Heart right ventricle (tissue), 16 donors: ENCODE data around the gene KCNJ15. TPM values are rescaled to one million over a fixed set of nuclear protein-coding genes. Genes with fewer than 3 reads are reported as not detected.

ENCODE experiments used
- ATAC-seq, 8 donors: fragments of 200-7000 bp; cut with Tn5 transposase; one replicate each; pipeline ENCODE4 v1.9.1; 2020; ENCODE audit warnings: mild to moderate bottlenecking in 8 of 8, moderate library complexity in 8 of 8, moderate number of reproducible peaks in 1 of 8
- DNase-seq, 2 donors: peaks; one replicate each; pipeline ENCODE4 v3.0.0-alpha.2; 2020
- H3K27ac ChIP-seq, 10 donors: fragments of 200-600 bp; sonication (generic) in 2 of 10; one replicate each; pipeline versions ENCODE4 v1.5.0 to v1.8.0; 2020 to 2022; ENCODE audit warnings: mild to moderate bottlenecking in 3 of 10
- H3K27me3 ChIP-seq, 7 donors: fragments of 200-600 bp; one replicate each; pipeline ENCODE4 v1.8.0; 2021 to 2022; ENCODE audit warnings: mild to moderate bottlenecking in 2 of 7
- H3K36me3 ChIP-seq, 9 donors: fragments of 200-600 bp; sonication (generic) in 1 of 9; one replicate each; pipeline versions ENCODE4 v1.5.0 to v1.8.0; 2020 to 2022; ENCODE audit warnings: mild to moderate bottlenecking in 2 of 9
- H3K4me1 ChIP-seq, 9 donors: fragments of 200-600 bp; sonication (generic) in 1 of 9; one replicate each; pipeline versions ENCODE4 v1.5.0 to v1.8.0; 2020 to 2022; ENCODE audit warnings: mild to moderate bottlenecking in 4 of 9
- H3K4me3 ChIP-seq, 10 donors: fragments of 200-600 bp; sonication (generic) in 2 of 10; one replicate each; pipeline versions ENCODE4 v1.5.0 to v1.8.0; 2020 to 2022; ENCODE audit warnings: mild to moderate bottlenecking in 7 of 10, moderate library complexity in 2 of 10
- H3K9me3 ChIP-seq, 11 donors: fragments of 200-600 bp in 10 of 11; sonication (generic) in 2 of 11; one replicate each; pipeline versions ENCODE4 v1.5.0 to v1.8.0; 2013 to 2022; ENCODE audit warnings: mild to moderate bottlenecking in 2 of 11, control low read depth in 1 of 11, moderate library complexity in 1 of 11
- whole genome bisulfite sequencing, 2 donors: extraction: QIAGEN DNeasy Blood & Tissue Kit; methylation state at CpG; one replicate each; pipeline ENCODE4 v1.1.7; 2013; ENCODE audit warnings: inconsistent platforms in 1 of 2; 5-methylcytosine and 5-hydroxymethylcytosine counted together
- intact Hi-C, 10 donors: fragments of 100-400 bp; cut with DNase I; formaldehyde crosslinking; loops; one replicate each; pipeline versions ENCODE4 v1.11.1 to v1.14.2; 2022
- polyA plus RNA-seq, 2 donors: library from polyadenylated mRNA; stranded (reverse); fragments of 200-250 nt; gene quantifications; one replicate each; pipeline ENCODE4 v1.2.3, GENCODE V29; 2013
- total RNA-seq, 10 donors: library from RNA; stranded (reverse); fragmentation: NEBNext Ultra II Directional in 3 of 10; extraction: Animal tissue kit (Norgen Biotek cat#: 25700) in 3 of 10; gene quantifications; one replicate each; pipeline versions ENCODE4 v1.2.1 to v1.2.4, GENCODE V29; 2021 to 2023
- TF ChIP-seq, protein P1 (sequence below), 9 donors: fragments of 200-600 bp; sonication (generic) in 2 of 9; IDR thresholded peaks; one replicate each; pipeline versions ENCODE4 v1.5.0 to v1.8.0; 2021 to 2022; ENCODE audit warnings: antibody characterized with exemption in 9 of 9, mild to moderate bottlenecking in 5 of 9, moderate library complexity in 1 of 9
- donor health status: Arrhythmogenic right ventricular cardiomyopathy.
- donor health status: ischemic (EF 13 %, LVEDD 7.1; RV severe dilation, severe dysfunction).
- donor health status: healthy with polysubstance abuse.
- donor health status: DM: no; HTN: yes; CAD: no.
- donor health status: DM: no; HTN: no; CAD: no.
- donor health status: ischemic (EF 25% LVEDD 6.9; RV normal size, moderate dysfunction).
- donor health status: ischemic (EF 25% LVEDD 5.7; RV mildly dilated, moderate dysfunction).
- donor health status: healthy.
- donor health status: DM: yes; HTN: yes; CAD: no.
- donor health status: Ischemic cardiomyopathy.
- donor health status: ischemic (EF 35%, LVEDD 5.7; RV mildly dilated, moderate dysfunction).
- donor health status: nonischemic (EF 11% LVEDD 7.7; RV severe dilation, severe dysfunction).
- donor health status: DM: yes; HTN: yes; CAD: no.
- donor health status: PGD.
- donor health status: ischemic (EF 29% LVEDD 5.4; RV normal size, mild dysfunction).
- donor health status: nonischemic (EF 23%, LVEDD 6.1; RV moderate dilation, normal function).

KCNJ15 gene
- total and polyA plus RNA-seq, 12 donors, result 0.10 to 2.1 (median 0.47) TPM; not detected in 2

DNA sequence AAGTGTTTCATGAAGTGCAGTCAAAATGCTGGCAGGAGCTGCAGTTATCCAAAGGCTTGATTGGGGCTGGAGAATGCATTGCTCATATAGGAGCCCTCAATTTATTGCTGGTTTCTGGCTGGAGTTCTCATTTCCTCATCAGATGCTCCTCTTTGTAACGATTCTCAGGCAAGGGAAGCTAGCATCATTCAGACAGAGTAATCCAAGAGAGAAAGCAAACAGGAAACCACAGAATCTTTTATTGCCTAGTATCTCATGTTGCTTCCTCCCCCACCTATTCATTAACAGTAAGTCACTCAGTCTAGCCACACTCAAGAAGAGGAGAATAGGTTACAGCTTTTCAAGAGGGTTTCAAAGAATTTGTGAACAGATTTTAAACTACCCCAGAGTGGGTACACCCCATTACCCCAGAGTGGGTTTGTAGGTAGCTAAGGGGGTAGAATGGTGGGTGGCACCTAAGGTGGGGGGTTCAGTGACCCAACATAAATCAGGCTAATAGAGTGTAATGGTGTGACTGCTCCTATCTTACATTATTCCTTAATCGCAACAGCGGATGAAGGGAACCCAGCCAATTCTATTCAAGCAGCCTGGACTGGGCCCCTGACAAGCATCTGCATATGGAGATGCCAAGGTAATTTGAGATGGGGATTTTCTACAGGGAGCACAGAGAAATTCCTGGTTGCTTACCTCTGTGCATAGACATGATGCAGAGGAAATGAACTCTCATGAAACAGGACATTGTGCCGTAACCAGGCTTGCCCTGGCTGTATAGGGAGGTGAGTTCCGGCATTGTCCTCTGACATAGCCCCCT is 67.1 kb downstream of the KCNJ15 start:
- no peaks in the 10 kb centered on the region for H3K36me3 ChIP-seq
- H3K4me3 ChIP-seq, result no peak overlapping the region
- ATAC-seq, result no peak
- TF ChIP-seq, protein P1, sequence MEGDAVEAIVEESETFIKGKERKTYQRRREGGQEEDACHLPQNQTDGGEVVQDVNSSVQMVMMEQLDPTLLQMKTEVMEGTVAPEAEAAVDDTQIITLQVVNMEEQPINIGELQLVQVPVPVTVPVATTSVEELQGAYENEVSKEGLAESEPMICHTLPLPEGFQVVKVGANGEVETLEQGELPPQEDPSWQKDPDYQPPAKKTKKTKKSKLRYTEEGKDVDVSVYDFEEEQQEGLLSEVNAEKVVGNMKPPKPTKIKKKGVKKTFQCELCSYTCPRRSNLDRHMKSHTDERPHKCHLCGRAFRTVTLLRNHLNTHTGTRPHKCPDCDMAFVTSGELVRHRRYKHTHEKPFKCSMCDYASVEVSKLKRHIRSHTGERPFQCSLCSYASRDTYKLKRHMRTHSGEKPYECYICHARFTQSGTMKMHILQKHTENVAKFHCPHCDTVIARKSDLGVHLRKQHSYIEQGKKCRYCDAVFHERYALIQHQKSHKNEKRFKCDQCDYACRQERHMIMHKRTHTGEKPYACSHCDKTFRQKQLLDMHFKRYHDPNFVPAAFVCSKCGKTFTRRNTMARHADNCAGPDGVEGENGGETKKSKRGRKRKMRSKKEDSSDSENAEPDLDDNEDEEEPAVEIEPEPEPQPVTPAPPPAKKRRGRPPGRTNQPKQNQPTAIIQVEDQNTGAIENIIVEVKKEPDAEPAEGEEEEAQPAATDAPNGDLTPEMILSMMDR (IDR thresholded peaks at IDR 0.05), result no peak
- peak overlapping the region in 1 of 10 donors; percentile 59 for H3K27ac ChIP-seq
- peaks cover 0 to 26% (median 0%) of the 10 kb centered on the region in 9 donors for H3K4me1 ChIP-seq
- no peak for DNase-seq
- peaks cover 0 to 23% (median 6%) of the 10 kb centered on the region in 7 donors for H3K27me3 ChIP-seq
- 49 to 60% methylated on average over 5 of the region's 5 CpGs for WGBS, 2 donors
- H3K9me3 ChIP-seq, result no peaks in the 10 kb centered on the region
- intact Hi-C loops, result no loop called here

DNA sequence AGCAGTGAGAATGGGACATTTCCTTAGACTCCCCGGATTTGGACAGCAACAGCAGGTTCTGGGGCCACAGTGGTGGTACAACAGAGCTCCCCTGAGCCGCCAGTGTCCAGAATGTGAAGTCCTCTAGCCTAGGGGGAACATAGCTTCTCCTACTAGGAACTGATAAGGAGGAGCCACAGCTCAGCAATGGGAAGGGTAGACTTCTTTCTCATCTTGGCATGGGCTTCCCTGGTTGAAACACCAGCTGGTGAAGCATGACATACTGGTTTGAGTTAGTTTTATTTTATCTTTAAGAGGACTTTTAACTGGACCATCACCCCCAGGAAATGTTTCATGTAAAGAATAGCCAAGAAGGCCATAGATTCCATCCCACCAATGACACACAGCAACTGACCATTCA is 68.4 kb downstream of the KCNJ15 start:
- Histone ChIP-seq H3K4me3 (no peak overlapping the region), H3K27me3 (peaks cover 0 to 23% (median 6%) of the 10 kb centered on the region in 7 donors), H3K36me3 (no peaks in the 10 kb centered on the region), H3K9me3 (no peaks in the 10 kb centered on the region), H3K4me1 (peaks cover 0 to 26% (median 0%) of the 10 kb centered on the region in 9 donors), H3K27ac (no peak overlapping the region)
- ATAC-seq, result no peak
- 88 to 94% methylated on average over 2 of the region's 2 CpGs for WGBS, 2 donors
- intact Hi-C loops, result no loop called here
- TF ChIP-seq, protein P1 (IDR thresholded peaks at IDR 0.05), result no peak
- no peak for DNase-seq

DNA sequence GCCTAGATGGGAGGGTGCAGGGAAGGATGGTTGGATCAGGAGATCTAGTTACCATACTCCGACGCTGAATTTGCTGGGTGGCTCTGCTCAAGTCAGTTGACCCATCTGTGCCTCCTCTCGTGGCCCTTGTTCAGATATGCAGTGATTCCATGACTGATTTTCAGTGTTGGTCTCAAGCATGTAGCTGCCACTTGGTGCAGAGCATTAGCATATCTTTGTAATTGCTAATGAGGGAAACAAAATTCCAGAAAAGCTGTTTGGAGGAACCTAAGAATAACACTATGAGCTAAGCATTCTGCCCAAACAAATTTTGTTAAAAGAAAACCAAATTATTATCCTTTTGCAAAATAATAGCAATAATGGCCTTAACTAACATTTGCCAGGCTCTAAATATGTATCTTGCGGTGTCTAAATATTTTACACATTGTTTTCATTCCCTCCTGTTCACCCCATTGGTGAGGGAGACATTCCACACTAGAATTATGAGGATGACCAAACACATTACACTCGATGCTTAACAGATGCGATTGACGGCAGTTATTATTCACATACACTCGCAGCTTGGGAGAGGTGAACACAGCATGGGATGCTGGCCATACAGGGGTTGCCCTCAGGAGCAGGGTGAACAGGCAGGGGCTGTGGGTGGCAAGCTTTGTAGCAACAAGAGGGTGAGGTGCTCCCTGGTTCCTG is 69.1 kb downstream of the KCNJ15 start:
- Histone ChIP-seq H3K27ac (no peak overlapping the region), H3K9me3 (no peaks in the 10 kb centered on the region), H3K36me3 (no peaks in the 10 kb centered on the region), H3K4me1 (peaks cover 0 to 26% (median 0%) of the 10 kb centered on the region in 9 donors), H3K27me3 (peaks cover 0 to 23% (median 6%) of the 10 kb centered on the region in 7 donors), H3K4me3 (no peak overlapping the region)
- intact Hi-C loops, result no loop called here
- no peak for ATAC-seq
- no peak for DNase-seq
- WGBS, 2 donors, result 84 to 89% methylated on average over 8 of the region's 8 CpGs
- TF ChIP-seq, protein P1 (IDR thresholded peaks at IDR 0.05), result no peak

DNA sequence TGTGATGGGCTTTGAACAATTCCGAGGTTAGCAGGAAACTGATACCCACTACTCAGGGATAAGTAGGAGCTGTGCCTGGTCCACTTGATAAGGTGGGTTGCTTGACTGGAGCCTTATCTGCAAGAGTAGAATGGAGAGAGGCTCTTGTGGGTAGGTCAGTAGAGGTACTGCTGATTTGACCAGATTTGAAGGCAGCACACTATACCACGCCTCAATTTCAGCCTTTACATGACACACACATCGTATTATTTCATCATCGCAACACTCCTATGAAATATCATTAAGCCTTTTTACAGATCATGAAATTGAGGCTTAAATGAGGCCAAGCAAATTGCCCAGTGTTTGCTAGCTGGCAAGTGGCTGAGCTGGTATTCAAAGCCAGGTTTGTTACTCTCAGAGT is 69.6 kb downstream of the KCNJ15 start:
- Histone ChIP-seq H3K4me1 (peaks cover 0 to 26% (median 0%) of the 10 kb centered on the region in 9 donors), H3K9me3 (no peaks in the 10 kb centered on the region), H3K27ac (no peak overlapping the region), H3K36me3 (no peaks in the 10 kb centered on the region), H3K4me3 (no peak overlapping the region), H3K27me3 (peaks cover 0 to 18% (median 6%) of the 10 kb centered on the region in 7 donors)
- no peak for ATAC-seq
- WGBS, 2 donors, result 89 to 90% methylated on average over 4 of the region's 4 CpGs
- DNase-seq, result no peak
- TF ChIP-seq, protein P1 (IDR thresholded peaks at IDR 0.05), result no peak
- intact Hi-C loops, result no loop called here
